Endometrial microvascular endothelial cells (primary cell): ENCODE measurements around the gene SLC39A2. TPM values are rescaled to one million over a fixed set of nuclear protein-coding genes. Genes with fewer than 3 reads are reported as not detected.

Experiments
- in situ Hi-C: cut with HindIII; loops from 2 replicates; pipeline ENCODE4 v1.10.0; 2017; ENCODE audit warnings: low sequenced_read_pairs, low pct_unique_long_range_greater_than_20kb; ENCODE audit errors: inconsistent ontology term
- total RNA-seq: library from RNA; depleted of rRNA; stranded (reverse); fragments of >200 nt; gene quantifications from one replicate; pipeline ENCODE4 v1.2.3, GENCODE V29; 2015; ENCODE audit errors: inconsistent ontology term

The SLC39A2 gene
- total RNA-seq, 1 donor from 2014 or later: not detected

DNA sequence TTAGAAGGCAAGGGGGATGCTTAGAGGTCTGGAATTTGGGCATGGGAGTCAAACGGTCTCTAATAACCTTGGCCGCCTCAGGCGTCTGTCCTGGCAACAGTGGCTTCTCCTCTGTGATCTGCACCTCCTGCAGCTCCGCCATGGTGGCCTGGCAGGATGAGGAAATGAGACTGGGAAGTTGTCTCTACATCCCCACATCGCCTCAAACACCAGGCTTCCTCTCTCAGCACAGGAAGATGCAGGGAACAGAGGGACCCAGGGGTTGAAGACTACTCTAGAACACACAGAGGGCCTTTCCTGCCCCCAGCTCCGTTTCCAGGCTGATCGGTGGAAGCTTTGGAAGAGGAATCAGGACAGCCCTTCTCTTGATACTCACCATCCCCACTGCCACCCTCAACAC, 24.1 kb downstream of the SLC39A2 start:
- in situ Hi-C loops: no loop called here

DNA sequence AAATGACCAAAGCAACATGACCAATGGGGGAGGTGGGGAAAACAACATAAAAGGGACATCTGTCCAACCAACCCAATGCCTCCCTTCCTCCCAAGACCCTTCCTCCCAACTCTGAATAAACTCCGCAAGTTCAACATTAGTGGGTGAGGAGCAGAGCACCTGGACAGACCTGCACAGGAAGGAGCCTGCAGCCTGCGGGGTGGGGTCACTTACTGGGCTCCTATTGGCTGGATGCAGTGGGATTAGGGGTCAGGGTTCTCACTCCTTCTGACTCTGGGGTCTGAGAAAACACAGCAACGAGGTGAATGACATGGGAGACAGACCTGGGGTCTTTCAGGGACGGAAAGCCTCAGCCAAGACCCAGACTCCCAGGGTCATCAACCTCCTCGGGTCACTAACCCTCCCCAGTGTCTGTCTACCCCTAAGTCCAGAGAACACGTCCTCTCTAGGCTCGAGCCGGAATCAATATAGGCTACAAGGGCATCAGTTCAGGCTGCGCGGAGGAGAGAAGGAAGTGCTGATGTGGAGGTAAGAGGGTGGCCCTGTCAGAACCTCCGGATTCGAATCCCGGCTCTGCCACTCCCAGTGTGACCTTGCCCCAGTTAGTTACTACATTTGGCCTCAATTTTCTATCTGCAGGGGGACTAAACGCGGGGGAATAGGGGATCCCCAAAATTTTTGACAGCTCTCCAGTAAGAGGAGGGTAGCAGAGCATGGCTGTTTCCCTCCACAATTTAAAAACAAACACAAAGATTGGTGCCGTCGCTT, 24.9 kb downstream of the SLC39A2 start:
- in situ Hi-C loops: no loop called here

DNA sequence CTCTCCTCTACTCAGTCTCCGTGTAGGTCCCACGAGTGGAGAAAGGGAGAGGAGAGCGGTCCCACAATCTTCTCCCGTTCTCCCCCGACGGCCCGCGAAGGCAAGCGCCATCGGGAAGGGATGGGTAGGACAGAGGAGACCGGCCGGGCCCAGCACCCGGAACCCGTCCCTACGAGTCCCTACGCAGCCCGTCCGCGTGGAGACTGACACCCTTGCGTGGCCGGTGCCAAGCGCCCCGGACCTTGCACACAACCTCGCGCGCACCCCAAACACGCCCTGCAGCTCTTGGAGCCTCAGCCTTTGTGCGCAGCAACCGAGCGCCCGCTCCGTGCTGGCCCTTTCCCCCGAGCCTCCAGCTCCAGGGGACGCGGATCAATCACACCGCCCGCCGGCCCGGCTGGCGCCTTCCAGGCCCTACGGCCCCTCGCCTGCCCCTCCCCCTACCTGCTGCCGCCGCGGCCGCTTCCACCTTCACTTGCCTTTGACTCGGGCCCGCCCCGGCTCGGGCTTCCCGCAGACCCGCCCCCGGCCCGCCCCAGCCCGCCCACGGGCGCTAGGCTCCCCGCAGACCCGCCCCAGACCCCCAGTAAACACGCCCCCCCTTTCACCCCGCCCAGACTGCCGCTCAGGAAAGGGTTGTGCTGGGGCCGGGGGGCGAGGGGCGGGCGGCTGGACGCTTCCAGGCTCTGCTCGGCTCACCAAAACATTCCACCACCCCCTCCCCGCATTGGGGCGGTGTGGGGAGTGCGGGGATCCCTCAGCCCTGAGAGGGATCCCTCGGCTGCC, 25.7 kb downstream of the SLC39A2 start, which contains the start of gene NDRG2:
Gene NDRG2 (minus strand): TSS at position 477 of the 786 bp plus-strand sequence. CDS start 1,746 bp downstream, outside the sequence.
- in situ Hi-C loops: no loop called here

DNA sequence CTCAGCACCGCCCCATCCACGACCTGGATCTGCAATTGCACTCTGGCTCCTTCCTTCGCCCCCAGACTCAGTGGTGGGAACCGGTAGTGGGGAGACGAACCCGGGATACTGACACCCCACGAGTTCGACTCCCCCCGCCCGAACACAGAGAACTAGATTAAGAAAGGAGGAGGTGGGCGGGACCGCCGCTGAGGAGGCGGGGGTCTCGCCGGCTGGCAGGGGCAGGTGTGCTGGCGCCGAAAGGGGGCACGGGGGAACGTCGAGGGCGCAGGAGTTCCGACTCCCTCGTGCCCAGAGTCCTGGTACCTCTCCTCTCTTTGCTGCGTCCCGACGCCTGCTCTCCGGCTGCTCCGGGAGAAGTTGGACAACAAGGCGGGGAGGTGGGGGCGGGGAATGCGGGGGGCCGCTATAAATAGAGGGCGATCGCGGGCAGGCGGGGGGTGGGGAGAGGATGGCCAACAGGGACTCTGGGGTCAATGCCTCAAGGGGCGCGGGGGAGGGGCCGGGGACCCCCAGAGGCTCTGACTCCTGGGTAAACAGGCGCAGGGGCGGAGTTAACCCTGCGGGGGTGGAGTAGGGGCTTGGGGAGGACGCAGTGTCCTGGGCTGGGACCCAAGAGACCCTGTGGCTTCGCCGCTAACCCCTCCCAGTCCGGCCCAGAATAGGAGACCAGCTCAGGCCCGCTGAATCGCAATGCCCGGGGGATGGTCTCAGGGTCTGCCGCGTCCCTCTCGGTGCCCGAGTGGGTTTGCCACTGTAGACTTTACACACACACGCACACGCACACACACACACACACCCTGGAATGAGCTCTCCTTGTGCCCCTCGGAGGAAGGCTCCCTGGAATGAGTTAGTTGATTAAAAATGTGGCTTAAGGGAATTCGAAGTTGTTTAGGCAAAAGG, 26.5 kb downstream of the SLC39A2 start:
- in situ Hi-C loops: no loop called here

DNA sequence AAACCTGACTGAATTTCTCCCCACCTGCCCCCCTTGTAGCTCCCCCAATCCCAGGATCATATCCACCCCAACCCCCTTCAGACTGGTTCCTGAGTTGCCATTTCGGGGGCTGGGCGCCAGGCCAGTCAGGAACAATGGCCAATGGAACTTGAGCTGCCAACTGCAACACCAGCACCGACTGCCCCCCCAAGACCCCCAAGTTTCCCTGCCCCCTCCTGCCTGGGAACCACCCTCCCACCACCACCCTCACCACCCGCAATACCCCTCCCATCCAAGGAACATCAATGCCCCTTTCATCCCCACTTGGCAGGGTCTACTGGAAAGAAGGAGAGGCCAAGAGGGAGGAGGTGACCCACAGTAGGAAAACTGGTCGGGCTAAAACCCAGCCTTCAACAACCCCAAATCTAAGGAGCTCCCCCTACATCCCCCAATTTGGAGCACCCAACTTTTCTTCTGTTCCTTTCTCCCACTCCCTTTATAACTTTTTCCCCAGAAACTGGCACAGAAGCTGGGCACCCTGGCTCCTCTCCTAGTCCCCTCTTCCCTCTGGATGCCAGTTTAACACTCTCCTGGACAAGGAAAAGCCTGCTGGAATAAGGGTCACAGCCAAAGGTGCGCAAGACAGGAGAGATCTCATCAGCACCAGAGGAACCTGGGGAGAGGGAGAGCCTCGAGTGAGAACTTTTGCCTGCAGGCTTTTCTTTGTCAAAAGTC, 27.3 kb downstream of the SLC39A2 start:
- in situ Hi-C loops: no loop called here

DNA sequence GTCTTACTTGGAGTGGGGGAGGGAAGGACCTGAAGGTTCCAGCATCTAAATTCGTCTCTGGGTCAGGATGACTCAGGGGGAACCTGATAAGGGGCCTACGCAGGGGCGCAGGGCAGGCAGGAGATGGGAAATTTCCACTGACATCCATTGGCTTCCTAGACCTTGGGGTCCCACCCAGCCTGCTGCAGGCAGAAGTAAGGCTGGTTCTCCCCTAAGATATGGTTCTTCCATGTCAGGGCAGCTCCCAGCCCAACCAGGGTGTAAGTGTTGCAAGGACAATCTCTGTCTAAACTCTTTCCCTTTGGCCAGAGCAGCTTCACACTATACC, 27.9 kb downstream of the SLC39A2 start:
- in situ Hi-C loops: no loop called here

DNA sequence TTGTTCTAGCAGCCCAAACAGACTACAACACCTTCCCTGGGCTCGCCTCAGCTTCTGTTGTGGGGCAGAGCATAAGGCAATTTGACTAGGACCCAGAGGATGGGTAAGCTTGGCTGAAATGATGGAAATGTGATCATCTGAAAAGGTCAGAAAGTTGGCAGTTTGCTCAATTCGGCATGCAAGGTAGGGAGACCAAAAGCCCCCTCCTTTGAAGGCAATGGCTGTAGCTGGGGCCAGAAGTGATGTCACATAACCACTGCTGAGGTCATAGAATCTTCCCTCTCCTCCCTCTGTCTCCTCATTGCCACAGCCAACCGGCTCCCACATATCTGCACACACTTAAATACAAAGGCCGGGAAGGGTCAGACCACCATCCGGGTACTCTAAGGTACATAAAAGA, 30.8 kb downstream of the SLC39A2 start, which contains the start of gene TPPP2:
Gene TPPP2 (plus strand): TSS at position 301 of the 400 bp plus-strand sequence. CDS start 365 bp downstream, outside the sequence.
- in situ Hi-C loops: no loop called here

DNA sequence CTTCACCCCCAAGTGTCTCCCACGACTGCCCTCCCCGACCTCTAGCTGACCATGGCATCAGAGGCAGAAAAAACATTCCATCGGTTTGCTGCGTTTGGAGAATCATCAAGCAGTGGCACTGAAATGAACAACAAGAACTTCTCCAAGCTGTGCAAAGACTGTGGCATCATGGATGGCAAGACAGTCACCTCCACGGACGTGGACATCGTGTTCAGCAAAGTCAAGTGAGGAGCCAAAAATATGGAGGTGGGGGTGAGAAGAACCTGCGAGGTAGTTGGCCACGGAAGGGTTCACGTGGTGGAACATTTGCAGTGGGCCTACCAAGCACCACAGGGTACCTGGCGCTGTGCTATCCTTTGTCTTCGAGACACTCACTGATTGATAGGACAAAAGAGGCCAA, 31.4 kb downstream of the SLC39A2 start:
- in situ Hi-C loops: no loop called here

DNA sequence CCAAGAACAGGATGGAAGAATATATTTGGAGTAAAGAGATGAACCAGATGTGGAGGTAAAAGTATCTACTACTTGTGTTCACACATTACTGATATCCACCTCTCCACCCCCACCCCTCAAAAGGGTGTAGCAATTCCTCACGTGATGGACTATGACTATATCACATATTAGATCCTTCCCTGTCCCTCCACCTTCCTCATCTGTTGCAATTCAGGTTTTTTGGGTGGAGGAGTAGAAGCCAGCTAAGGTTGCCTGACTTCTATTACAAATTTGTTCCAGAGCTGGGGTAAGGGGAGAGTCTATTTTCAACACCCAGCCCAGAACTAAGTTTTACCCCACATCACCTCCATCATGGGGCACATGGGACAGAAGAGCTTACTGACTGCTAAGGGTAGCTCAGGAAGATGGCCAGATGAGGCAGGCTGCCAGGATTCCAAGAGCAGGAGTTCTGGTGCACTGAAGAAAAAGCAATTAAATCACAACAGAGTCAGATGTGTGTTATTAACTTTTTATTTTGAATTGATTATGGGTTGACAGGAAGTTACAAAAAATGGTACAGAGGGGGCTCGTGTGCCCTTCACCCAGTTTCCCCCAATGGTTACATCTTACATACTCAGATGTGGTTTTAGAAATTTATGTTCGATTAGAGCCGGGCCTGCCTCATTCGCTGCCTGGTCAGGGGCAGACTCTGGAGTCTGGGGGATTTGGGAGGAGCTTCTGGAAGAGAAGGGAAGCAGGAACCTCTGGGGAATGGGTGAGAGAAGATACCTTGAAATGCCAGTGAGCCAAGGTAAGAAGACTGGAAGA, 33.4 kb downstream of the SLC39A2 start:
- in situ Hi-C loops: no loop called here

DNA sequence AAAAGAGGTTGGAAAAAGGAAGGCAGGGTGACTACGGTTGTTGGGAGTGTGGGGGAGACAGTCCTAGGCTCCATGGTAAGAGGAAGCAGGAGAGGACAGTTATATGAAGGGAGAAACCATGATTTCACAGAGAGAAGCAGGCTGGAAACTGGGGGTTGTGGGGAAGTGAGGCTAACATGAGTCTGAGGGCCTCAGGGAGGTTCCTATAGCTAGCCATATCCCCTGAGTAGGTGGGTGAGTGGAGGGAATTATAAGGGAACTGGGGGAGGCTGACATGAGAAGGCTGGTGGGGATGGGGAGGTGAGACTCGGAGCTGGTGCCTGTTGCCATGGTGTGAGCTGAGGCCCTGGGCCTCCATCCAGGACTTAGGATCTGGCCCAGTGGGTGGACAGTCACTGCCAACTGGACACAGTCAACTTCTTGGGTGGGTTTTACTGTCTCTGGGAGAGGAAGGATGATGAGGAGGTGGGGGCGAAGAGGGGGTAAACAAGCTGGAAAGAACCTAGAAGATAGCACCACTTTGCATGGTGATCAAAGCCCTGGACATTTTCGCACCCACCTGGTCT, 34.1 kb downstream of the SLC39A2 start:
- in situ Hi-C loops: no loop called here

DNA sequence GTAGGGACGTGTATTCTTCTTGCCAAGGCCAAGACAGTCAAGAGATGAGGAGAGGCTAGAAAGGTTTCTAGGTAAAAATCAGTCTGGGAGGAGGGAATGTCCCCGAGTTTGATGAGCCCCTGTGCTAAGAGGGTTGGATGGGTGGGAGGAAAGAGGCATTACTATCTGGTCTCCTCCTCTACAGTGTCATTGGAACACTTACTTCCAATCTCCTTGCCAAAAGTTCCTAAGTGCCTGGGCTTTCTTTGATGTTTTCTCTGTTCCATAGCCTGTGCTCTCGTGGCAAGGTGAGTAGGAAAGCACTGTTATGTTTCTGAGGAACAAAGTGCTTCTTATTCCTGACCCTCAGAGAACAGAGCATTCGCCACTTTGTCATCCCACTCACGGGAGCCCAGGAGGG, 35.6 kb downstream of the SLC39A2 start, which contains the start of gene RNASE13:
Gene RNASE13 (minus strand): TSS at position 101 of the 400 bp plus-strand sequence. CDS start 519 bp downstream, outside the sequence.
- in situ Hi-C loops: no loop called here

DNA sequence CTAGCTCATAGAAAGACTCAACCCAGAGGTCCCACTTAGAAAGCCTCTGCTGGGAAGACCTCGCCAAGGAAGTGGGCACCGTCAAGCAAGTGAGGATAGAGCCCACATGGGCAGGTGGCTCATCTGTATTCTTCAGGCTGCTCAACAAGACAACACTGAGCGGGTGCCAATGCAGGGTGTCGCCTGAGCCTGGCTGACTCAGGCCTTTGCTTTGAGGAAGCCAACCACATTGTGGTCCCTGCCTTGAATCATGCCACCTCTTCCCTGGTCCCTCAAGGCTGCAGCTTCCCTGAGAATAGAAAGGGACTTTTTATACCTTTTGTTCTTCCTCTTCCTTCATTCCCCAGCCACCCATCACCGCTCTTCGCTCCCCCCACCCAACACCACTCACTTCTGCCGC, 37.7 kb downstream of the SLC39A2 start:
- in situ Hi-C loops: no loop called here

DNA sequence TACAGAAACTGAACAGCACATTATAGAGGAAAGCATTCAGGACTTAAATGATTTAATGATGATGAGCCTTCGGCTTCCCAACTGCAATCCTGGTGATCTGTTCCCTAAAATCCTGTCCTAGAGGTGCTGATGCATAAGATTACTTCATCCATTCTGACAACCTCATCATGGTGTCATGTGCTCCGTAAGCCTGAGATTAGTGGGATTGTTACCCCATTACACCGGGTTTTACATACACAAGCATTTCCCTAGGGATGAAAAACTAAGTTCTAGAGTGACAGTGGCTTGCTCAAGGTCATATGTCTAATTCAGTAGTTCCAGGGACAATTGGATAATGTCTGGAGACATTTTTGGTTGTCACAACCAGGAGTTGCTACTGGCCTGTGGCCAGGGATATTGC, 38.1 kb downstream of the SLC39A2 start:
- in situ Hi-C loops: no loop called here

DNA sequence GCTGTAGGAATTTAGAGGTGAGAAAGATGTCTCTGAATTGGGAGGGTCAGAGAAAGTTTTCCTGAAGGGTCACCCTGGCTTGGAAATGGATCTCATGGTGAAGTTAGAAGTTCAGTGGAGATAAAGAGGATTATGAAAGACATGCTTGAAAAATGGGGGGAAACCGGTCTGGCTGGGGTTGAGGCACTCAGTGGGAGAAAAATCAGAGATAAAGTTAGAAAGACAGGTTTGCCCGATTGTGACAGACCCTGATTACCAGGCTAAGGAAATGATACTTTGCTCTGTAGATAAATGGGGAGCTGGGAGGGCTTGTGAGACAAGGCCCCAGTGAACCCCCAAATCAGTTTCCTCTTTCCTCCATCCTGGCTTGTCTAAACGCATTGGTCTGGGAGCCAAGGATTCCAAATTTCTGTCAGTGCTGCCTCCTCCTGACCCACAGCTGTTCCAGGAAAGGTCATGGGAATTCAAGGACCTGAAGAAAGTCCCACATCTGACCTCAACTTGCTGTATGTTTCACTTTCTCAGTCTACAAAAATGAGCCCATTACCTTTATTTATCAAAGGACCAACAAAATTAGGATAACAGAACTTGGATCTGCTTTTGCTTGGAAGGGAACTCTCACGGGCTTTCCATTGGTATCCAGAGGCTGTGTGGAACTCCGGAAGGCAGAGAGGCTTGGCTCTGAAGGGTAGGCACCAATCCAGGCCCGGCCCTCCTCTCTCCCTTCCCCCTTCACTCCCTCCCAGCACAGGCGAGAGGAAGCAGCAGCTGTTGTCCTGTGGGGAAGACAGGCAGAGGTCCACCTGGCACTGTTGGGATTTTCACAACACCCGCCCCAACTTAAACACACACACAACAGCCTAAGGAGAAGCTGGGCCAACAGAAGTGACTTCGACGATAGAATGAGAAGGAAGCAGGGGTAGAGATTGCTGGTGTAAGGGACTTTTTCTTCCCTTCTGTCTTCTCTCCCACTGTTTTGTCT, 39.6 kb downstream of the SLC39A2 start:
- in situ Hi-C loops: no loop called here

DNA sequence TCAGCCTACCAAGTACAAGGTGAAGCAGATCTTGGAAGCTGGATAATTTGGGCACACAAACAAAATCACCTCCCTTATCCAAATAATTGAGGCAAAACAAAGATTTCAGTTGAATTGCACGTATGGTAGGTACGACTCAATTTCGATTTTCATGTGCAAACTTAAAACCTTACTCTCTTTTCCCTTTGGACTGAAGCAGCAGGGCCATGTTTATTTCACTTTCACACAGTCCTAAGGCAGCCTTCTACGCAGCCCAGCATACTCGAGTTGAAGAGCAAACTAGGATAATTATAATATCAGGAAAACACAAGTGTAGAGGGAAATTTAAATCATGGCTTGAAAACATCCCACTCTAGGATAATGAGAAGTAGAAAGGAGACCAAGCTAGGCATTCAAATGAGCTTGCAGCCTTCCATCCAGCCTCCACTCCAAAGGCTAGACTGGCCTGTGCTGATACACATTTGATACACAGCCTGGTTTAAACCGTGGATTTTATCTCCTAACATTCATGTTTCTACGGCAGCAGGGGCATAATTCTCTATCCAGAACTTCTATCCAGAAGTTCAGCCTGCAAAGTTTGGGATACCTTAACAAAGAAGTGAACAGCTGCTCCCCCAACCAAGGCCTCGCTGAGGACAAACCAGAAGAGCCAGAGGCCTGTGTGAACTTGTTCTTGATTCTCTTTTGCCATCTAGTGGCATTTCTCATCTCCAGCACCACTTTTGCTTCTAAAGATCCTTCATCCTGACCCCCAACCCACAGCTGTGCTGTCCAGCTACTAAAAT, 40.7 kb downstream of the SLC39A2 start:
- in situ Hi-C loops: no loop called here
